Hepatocyte (in vitro differentiated cells): Measurements from ENCODE around the gene CHD9. TPM values are rescaled to one million over a fixed set of nuclear protein-coding genes. Genes with fewer than 3 reads are reported as not detected.

Experiments used
- DNase-seq: peaks from one replicate; pipeline ENCODE4 v3.0.0-alpha.2; 2016; ENCODE audit warnings: low spot score
- H2AFZ ChIP-seq: fragments of 200-600 bp; sonication (generic); 2 replicates; pipeline ENCODE4 v1.6.0; 2016; ENCODE audit warnings: antibody characterized with exemption, mild to moderate bottlenecking
- H3K27ac ChIP-seq: fragments of 200-600 bp; sonication (generic); 2 replicates; pipeline ENCODE4 v1.5.1; 2016; ENCODE audit warnings: mild to moderate bottlenecking
- H3K27me3 ChIP-seq: fragments of 200-600 bp; sonication (generic); 2 replicates; pipeline ENCODE4 v1.6.1; 2016
- H3K36me3 ChIP-seq: fragments of 200-600 bp; sonication (generic); replicated peaks from 2 replicates; pipeline ENCODE4 v1.5.1; 2016; ENCODE audit warnings: low read depth; ENCODE audit not compliant: insufficient read depth
- H3K4me1 ChIP-seq: fragments of 200-600 bp; sonication (generic); 2 replicates; pipeline ENCODE4 v1.5.1; 2016; ENCODE audit warnings: mild to moderate bottlenecking, moderate library complexity; ENCODE audit not compliant: insufficient read depth
- H3K4me2 ChIP-seq: fragments of 200-600 bp; sonication (generic); 2 replicates; pipeline ENCODE4 v1.6.0; 2016
- H3K4me3 ChIP-seq: fragments of 200-600 bp; sonication (generic); 2 replicates; pipeline ENCODE4 v1.5.1; 2016; ENCODE audit warnings: mild to moderate bottlenecking
- H3K79me2 ChIP-seq: fragments of 200-600 bp; sonication (generic); 2 replicates; pipeline ENCODE4 v1.6.0; 2017; ENCODE audit warnings: mild to moderate bottlenecking
- H3K9me2 ChIP-seq: fragments of 200-600 bp; sonication (generic); replicated peaks from 2 replicates; pipeline ENCODE4 v1.6.0; 2017; ENCODE audit warnings: mild to moderate bottlenecking; ENCODE audit not compliant: insufficient read depth
- H3K9me3 ChIP-seq: fragments of 200-600 bp; sonication (generic); 2 replicates; pipeline ENCODE4 v1.5.1; 2016; ENCODE audit warnings: low read depth, mild to moderate bottlenecking
- H4K20me1 ChIP-seq: fragments of 200-600 bp; sonication (generic); 2 replicates; pipeline ENCODE4 v1.6.0; 2016; ENCODE audit warnings: mild to moderate bottlenecking; ENCODE audit not compliant: insufficient read depth, poor library complexity, severe bottlenecking
- EZH2 ChIP-seq: fragments of 200-600 bp; sonication (generic); IDR thresholded peaks from 2 replicates; pipeline ENCODE4 v1.6.1; 2016; ENCODE audit warnings: antibody characterized with exemption, mild to moderate bottlenecking, borderline replicate concordance
- EZH2phosphoT487 ChIP-seq: fragments of 200-600 bp; sonication (generic); IDR thresholded peaks from one replicate; pipeline ENCODE4 v1.6.1; 2018; ENCODE audit warnings: antibody characterized with exemption, mild to moderate bottlenecking, low read depth, moderate library complexity; ENCODE audit not compliant: unreplicated experiment, severe bottlenecking
- WGBS: methylation state at CpG from one replicate; pipeline ENCODE4 v1.1.6; 2016; ENCODE audit warnings: low lambda C conversion rate; ENCODE audit errors: missing lambda C conversion rate; 5-methylcytosine and 5-hydroxymethylcytosine counted together
- polyA plus RNA-seq: library from polyadenylated mRNA; unstranded; fragments of >200 nt; fragmentation: Nextera tagmentation; extraction: Ambion mirVana; gene quantifications from 2 replicates; pipeline ENCODE4 v1.2.1, GENCODE V29; 2016
- total RNA-seq: library from RNA; depleted of rRNA; stranded (reverse); fragments of >200 nt; gene quantifications from 2 replicates; pipeline ENCODE4 v1.2.3, GENCODE V29; 2014
- TF ChIP-seq, protein P1 (sequence below): fragments of 200-600 bp; sonication (generic); IDR thresholded peaks from 2 replicates; pipeline ENCODE4 v1.5.1; 2016; ENCODE audit warnings: antibody characterized with exemption, mild to moderate bottlenecking; ENCODE audit not compliant: poor library complexity

The CHD9 gene
- total and polyA plus RNA-seq, 2 experiments from 2014 or later, result 54.9 to 68.2 TPM

DNA sequence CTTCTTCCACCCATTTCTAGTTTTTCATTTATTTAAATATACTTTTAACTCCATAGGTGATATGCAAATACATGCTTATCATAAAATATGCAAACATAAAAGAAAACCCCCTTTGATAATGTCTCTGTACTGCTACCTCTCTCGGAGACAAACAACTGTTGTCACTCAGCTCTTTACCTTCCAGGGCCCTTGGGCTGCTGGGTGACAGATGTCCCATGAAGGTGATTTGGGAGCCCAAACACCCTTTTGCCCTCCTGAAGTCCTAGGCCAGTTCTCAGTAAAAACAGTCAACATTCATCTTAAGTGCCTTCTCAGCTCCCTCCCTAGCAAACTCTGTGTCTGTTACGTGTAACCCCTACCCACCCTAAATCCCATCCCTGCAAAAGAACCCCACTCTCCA lies 37.5 kb downstream of the CHD9 start:
- Histone ChIP-seq H3K36me3 (no peaks in the 10 kb centered on the region), H3K27ac (peak overlapping the region; percentile 89), H3K9me2 (no peaks in the 10 kb centered on the region), H4K20me1 (no peaks in the 10 kb centered on the region), H3K9me3 (no peaks in the 10 kb centered on the region), H3K4me2 (no peak overlapping the region), H3K4me1 (peaks cover 38% of the 10 kb centered on the region), H3K79me2 (peaks cover 44% of the 10 kb centered on the region), H2AFZ (no peak overlapping the region), H3K27me3 (no peaks in the 10 kb centered on the region), H3K4me3 (no peak overlapping the region)
- TF ChIP-seq, protein P1, sequence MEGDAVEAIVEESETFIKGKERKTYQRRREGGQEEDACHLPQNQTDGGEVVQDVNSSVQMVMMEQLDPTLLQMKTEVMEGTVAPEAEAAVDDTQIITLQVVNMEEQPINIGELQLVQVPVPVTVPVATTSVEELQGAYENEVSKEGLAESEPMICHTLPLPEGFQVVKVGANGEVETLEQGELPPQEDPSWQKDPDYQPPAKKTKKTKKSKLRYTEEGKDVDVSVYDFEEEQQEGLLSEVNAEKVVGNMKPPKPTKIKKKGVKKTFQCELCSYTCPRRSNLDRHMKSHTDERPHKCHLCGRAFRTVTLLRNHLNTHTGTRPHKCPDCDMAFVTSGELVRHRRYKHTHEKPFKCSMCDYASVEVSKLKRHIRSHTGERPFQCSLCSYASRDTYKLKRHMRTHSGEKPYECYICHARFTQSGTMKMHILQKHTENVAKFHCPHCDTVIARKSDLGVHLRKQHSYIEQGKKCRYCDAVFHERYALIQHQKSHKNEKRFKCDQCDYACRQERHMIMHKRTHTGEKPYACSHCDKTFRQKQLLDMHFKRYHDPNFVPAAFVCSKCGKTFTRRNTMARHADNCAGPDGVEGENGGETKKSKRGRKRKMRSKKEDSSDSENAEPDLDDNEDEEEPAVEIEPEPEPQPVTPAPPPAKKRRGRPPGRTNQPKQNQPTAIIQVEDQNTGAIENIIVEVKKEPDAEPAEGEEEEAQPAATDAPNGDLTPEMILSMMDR, result no peak
- TF ChIP-seq EZH2phosphoT487 (no peak), EZH2 (no peak)
- DNase-seq, result no peak
- 56% methylated on average over 2 of the region's 2 CpGs for WGBS

- no peak for DNase-seq
- Histone ChIP-seq H3K9me2 (no peaks in the 10 kb centered on the region), H3K4me1 (peaks cover 36% of the 10 kb centered on the region)
These were observed 38.5 kb downstream of the CHD9 start for GRCh38 chr16:53093162-53093744.

DNA sequence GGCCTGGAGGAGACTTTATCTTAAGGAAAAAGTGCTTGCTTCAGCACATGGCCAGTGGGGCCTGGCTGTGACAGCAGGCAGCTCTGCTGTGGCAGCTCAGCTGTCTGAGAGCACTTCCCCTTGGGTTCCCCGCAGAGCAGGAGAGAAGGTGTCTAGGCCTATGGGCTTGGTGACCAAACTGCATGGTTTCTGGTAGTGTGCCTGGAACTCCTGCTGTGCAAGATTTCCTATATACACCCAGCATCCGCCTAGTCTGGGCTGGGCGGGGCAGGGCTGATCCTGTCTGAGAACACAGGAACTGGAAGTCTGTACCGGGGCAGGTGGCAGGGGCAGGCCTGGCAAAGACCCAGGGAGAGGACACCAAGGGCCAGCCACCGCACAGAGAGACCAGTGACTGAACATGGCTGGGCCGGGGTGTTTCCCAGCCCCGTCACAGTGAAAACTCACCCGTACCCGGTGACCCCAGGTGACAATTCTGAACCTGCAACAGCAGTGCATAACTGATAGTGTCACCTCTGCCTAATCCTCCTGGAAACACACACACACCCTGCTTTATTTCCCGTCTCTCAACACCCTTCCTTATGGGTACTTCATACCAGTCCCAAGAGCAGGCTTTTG lies 39.3 kb downstream of the CHD9 start:
- no peaks in the 10 kb centered on the region for H3K9me2 ChIP-seq
- H3K27me3 ChIP-seq, result no peaks in the 10 kb centered on the region
- H3K36me3 ChIP-seq, result no peaks in the 10 kb centered on the region
- peak overlapping the region; percentile 22 for H3K4me2 ChIP-seq
- 62% methylated on average over 10 of the region's 10 CpGs for WGBS
- DNase-seq, result peak; percentile 51
- no peak for TF ChIP-seq EZH2phosphoT487
- no peak for TF ChIP-seq EZH2
- TF ChIP-seq, protein P1, result no peak
- no peak overlapping the region for H3K4me3 ChIP-seq
- H3K9me3 ChIP-seq, result no peaks in the 10 kb centered on the region
- H2AFZ ChIP-seq, result no peak overlapping the region
- peak overlapping the region; percentile 88 for H3K27ac ChIP-seq
- H4K20me1 ChIP-seq, result no peaks in the 10 kb centered on the region
- H3K4me1 ChIP-seq, result peaks cover 43% of the 10 kb centered on the region
- peaks cover 42% of the 10 kb centered on the region for H3K79me2 ChIP-seq

More at GRCh38 chr16:53093162-53093744, 38.5 kb downstream of the CHD9 start:
- Histone ChIP-seq H3K79me2 (peaks cover 46% of the 10 kb centered on the region), H2AFZ (no peak overlapping the region), H3K4me2 (no peak overlapping the region), H4K20me1 (no peaks in the 10 kb centered on the region), H3K27me3 (no peaks in the 10 kb centered on the region), H3K9me3 (no peaks in the 10 kb centered on the region), H3K36me3 (no peaks in the 10 kb centered on the region), H3K27ac (peak overlapping the region; percentile 88), H3K4me3 (no peak overlapping the region)
- TF ChIP-seq EZH2phosphoT487, result no peak
- TF ChIP-seq, protein P1, result no peak
- TF ChIP-seq EZH2, result no peak
- WGBS, result over 99% methylated on average over 5 of the region's 5 CpGs
